ENCODE data around the gene ARHGAP10.

GRCh38 chr4:147844781-147845180 is 112.9 kb downstream of the ARHGAP10 start:
- no peak for TF ChIP-seq GATA2 (IDR thresholded peaks at IDR 0.05; ENCODE audit: low read depth, low read length)
- no peak for TF ChIP-seq GATA3 (IDR thresholded peaks at IDR 0.05; ENCODE audit: low read depth, low read length)

All from SH-SY5Y (cell line).